ENCODE measurements around the gene IL21R.

IL21R gene

DNA sequence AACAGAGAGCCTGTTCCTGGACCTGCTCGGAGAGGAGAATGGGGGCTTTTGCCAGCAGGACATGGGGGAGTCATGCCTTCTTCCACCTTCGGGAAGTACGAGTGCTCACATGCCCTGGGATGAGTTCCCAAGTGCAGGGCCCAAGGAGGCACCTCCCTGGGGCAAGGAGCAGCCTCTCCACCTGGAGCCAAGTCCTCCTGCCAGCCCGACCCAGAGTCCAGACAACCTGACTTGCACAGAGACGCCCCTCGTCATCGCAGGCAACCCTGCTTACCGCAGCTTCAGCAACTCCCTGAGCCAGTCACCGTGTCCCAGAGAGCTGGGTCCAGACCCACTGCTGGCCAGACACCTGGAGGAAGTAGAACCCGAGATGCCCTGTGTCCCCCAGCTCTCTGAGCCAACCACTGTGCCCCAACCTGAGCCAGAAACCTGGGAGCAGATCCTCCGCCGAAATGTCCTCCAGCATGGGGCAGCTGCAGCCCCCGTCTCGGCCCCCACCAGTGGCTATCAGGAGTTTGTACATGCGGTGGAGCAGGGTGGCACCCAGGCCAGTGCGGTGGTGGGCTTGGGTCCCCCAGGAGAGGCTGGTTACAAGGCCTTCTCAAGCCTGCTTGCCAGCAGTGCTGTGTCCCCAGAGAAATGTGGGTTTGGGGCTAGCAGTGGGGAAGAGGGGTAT, 39.3 kb upstream of the IL21R start:
- DNase-seq (ENCODE audit: low read depth): no peak
- H3K4me3 ChIP-seq (ENCODE audit: low read length): no peak overlapping the region
- TF ChIP-seq, protein P1, sequence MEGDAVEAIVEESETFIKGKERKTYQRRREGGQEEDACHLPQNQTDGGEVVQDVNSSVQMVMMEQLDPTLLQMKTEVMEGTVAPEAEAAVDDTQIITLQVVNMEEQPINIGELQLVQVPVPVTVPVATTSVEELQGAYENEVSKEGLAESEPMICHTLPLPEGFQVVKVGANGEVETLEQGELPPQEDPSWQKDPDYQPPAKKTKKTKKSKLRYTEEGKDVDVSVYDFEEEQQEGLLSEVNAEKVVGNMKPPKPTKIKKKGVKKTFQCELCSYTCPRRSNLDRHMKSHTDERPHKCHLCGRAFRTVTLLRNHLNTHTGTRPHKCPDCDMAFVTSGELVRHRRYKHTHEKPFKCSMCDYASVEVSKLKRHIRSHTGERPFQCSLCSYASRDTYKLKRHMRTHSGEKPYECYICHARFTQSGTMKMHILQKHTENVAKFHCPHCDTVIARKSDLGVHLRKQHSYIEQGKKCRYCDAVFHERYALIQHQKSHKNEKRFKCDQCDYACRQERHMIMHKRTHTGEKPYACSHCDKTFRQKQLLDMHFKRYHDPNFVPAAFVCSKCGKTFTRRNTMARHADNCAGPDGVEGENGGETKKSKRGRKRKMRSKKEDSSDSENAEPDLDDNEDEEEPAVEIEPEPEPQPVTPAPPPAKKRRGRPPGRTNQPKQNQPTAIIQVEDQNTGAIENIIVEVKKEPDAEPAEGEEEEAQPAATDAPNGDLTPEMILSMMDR (IDR thresholded peaks at IDR 0.05; ENCODE audit: insufficient read depth, low read depth, low read length, missing control alignments): no peak

DNA sequence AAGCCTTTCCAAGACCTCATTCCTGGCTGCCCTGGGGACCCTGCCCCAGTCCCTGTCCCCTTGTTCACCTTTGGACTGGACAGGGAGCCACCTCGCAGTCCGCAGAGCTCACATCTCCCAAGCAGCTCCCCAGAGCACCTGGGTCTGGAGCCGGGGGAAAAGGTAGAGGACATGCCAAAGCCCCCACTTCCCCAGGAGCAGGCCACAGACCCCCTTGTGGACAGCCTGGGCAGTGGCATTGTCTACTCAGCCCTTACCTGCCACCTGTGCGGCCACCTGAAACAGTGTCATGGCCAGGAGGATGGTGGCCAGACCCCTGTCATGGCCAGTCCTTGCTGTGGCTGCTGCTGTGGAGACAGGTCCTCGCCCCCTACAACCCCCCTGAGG, 38.7 kb upstream of the IL21R start:
- TF ChIP-seq, protein P1 (IDR thresholded peaks at IDR 0.05; ENCODE audit: insufficient read depth, low read depth, low read length, missing control alignments): no peak
- no peak for DNase-seq (ENCODE audit: low read depth)
- no peak overlapping the region for H3K4me3 ChIP-seq (ENCODE audit: low read length)

DNA sequence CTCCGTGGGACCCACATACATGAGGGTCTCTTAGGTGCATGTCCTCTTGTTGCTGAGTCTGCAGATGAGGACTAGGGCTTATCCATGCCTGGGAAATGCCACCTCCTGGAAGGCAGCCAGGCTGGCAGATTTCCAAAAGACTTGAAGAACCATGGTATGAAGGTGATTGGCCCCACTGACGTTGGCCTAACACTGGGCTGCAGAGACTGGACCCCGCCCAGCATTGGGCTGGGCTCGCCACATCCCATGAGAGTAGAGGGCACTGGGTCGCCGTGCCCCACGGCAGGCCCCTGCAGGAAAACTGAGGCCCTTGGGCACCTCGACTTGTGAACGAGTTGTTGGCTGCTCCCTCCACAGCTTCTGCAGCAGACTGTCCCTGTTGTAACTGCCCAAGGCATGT, 38.2 kb upstream of the IL21R start:
- TF ChIP-seq, protein P1 (IDR thresholded peaks at IDR 0.05; ENCODE audit: insufficient read depth, low read depth, low read length, missing control alignments): no peak
- no peak overlapping the region for H3K4me3 ChIP-seq (ENCODE audit: low read length)
- DNase-seq (ENCODE audit: low read depth): peak; percentile 46

DNA sequence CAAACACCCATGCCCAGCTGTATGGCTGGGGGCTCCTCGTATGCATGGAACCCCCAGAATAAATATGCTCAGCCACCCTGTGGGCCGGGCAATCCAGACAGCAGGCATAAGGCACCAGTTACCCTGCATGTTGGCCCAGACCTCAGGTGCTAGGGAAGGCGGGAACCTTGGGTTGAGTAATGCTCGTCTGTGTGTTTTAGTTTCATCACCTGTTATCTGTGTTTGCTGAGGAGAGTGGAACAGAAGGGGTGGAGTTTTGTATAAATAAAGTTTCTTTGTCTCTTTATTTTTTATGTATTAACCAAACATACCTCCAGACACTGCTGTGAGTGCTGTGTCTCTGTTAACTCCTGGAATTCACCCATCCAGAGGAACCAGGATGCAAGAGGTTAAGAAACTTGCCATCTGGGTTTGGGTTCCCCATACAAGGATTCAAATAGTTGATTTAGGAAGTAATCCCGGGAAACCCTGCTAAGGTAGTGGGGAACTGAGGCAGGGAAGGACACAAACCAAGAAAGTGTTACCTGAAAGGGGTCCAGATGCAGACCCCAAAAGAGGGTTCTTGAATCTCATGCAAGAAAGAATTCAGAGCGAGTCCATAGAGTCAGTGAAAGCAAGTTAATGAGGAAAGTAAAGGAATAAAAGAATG, 37.4 kb upstream of the IL21R start:
- H3K4me3 ChIP-seq (ENCODE audit: low read length): no peak overlapping the region
- TF ChIP-seq, protein P1 (IDR thresholded peaks at IDR 0.05; ENCODE audit: insufficient read depth, low read depth, low read length, missing control alignments): no peak
- peak; percentile 88 for DNase-seq (ENCODE audit: low read depth)

DNA sequence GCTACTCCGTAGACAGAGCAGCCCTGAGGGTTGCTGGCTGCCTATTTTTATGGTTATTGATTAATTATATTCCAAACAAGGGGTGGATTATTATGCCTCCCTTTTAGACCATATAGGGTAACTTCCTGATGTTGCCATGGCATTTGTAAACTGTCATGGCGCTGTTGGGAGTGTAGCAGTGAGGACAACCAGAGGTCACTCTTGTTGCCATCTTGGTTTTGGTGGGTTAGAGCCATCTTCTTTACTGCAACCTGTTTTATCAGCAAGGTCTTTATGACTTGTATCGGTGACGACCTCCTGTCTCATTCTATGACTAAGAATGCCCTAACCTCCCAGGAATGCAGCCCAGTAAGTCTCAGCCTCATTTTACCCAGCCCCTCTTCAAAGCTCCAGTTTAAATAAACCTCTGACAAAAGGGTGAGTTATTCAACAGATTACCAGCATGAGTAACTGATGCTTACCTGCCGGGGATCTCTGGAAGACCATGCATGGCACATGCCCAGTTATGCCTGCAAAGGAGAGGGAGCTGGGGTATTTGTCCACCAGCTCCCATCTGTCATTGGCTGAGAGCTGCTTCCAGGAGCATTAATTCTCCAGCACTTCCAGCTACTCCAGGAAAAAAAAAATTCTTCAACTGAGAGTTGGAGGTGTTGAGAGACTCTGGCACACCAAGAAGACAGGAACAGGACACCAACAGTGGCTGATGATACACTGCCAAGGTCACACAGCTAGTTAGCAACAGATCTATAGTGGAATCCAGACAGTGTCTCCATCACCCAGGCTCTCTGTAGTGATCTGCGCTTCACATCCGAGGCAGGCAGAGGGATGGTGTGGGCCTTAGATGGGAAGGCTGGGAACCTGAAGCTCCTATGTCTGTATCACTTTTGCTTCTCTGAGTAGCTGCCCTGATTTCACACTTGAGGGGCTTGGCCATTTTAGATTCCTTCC, 36.6 kb upstream of the IL21R start:
- DNase-seq (ENCODE audit: low read depth): peak; percentile 95
- no peak overlapping the region for H3K4me3 ChIP-seq (ENCODE audit: low read length)
- TF ChIP-seq, protein P1 (IDR thresholded peaks at IDR 0.05; ENCODE audit: insufficient read depth, low read depth, low read length, missing control alignments): no peak

DNA sequence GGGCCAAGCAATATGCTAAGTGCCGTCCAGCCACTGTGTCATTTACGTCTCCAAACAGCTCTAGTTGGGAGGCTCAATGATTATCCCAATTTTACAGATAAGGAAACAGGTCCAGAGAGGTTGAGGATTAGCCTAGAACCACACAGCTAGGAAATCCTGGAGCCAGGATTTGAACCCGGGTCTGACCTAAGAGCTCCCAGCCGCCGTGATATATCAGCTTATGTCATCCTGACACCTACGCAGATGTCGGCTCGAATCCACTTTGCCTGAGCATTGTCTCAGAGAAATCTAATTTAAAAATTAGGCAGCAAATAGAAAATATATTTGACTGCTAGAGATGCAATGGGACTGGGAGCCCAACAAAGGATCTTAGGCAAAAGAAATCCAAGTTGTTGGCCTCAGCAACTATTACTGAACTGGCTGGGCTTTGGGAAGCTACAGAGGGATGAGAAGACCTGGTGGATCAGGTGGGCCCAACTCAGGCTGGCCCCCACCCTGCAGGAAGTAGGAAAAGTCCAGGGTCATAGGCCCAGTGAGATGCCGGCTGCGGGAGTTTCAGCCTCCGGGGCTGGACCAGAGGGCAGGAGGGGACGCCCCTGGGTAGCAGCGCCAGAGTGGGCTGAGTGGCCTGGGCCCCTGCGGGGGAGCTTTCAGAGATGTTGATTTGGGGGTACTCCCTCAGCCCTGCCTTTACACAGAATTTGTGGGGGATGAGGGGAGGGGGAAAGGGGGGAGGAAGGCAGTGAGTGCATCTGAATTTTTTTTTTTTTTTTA, 35.1 kb upstream of the IL21R start:
- TF ChIP-seq, protein P1 (IDR thresholded peaks at IDR 0.05; ENCODE audit: insufficient read depth, low read depth, low read length, missing control alignments): no peak
- H3K4me3 ChIP-seq (ENCODE audit: low read length): no peak overlapping the region
- DNase-seq (ENCODE audit: low read depth): no peak

Data from epithelial cell of esophagus (primary cell).